ENCODE data around the gene ADM. TPM values are rescaled to one million over a fixed set of nuclear protein-coding genes. Genes with fewer than 3 reads are reported as not detected.
"Not testable (repeated sequence)": the region's sequence is repeated elsewhere in the genome, so short reads cannot be mapped to it uniquely, and the experiment has no call there.

ADM gene
- total and polyA plus RNA-seq, 2 experiments from 2014 or later = 74.1 to 90.3 TPM

DNA sequence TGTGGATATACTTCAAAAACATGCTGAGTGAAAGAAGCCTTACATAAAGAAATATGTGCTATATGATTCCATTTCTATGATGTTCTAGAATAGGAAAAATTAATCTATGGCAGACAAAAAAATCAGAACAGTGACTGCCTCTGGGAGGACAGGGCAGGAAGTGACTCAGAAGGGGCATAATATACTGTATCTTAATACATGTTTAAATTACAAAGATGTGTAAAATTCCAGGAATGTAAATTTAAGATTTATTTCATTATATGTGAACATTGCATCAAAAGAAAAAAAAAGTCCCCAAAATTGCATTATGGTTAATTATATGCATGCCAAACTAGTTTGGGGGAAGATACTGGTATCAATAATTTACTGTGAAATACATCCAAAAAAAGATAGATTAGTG lies 43.1 kb upstream of the ADM start:
- Histone ChIP-seq H4K20me1 (ENCODE audit: insufficient read depth, poor library complexity, severe bottlenecking) (no peaks in the 10 kb centered on the region), H3K4me2 (no peak overlapping the region)

GRCh38 chr11:10263929-10264328 lies 40.9 kb upstream of the ADM start:
- Histone ChIP-seq H3K9me3 (ENCODE audit: low read depth) (no peaks in the 10 kb centered on the region), H3K4me3 (no peak overlapping the region), H3K4me1 (ENCODE audit: insufficient read depth) (peaks cover 5% of the 10 kb centered on the region), H3K27me3 (no peaks in the 10 kb centered on the region), H3K9me2 (replicated peaks; ENCODE audit: insufficient read depth) (no peaks in the 10 kb centered on the region), H2AFZ (no peak overlapping the region), H4K20me1 (ENCODE audit: insufficient read depth, poor library complexity, severe bottlenecking) (no peaks in the 10 kb centered on the region), H3K36me3 (replicated peaks; ENCODE audit: insufficient read depth, low read depth) (no peaks in the 10 kb centered on the region), H3K79me2 (peaks cover 59% of the 10 kb centered on the region), H3K4me2 (no peak overlapping the region), H3K27ac (no peak overlapping the region)
- TF ChIP-seq EZH2 (IDR thresholded peaks at IDR 0.05; ENCODE audit: borderline replicate concordance) = no peak
- no peak for TF ChIP-seq CTCF (IDR thresholded peaks at IDR 0.05; ENCODE audit: poor library complexity)
- no peak for TF ChIP-seq EZH2phosphoT487 (IDR thresholded peaks at IDR 0.05; ENCODE audit: low read depth, severe bottlenecking, unreplicated experiment)
- no peak for DNase-seq (ENCODE audit: low spot score)

More for the DNA sequence above, 43.1 kb upstream of the ADM start:
- Histone ChIP-seq H3K79me2 (peaks cover 68% of the 10 kb centered on the region), H3K36me3 (replicated peaks; ENCODE audit: insufficient read depth, low read depth) (no peaks in the 10 kb centered on the region), H3K27ac (no peak overlapping the region), H3K9me3 (ENCODE audit: low read depth) (no peaks in the 10 kb centered on the region), H3K4me1 (ENCODE audit: insufficient read depth) (no peaks in the 10 kb centered on the region), H3K9me2 (replicated peaks; ENCODE audit: insufficient read depth) (no peaks in the 10 kb centered on the region), H3K4me3 (no peak overlapping the region), H2AFZ (no peak overlapping the region), H3K27me3 (no peaks in the 10 kb centered on the region)
- TF ChIP-seq CTCF (IDR thresholded peaks at IDR 0.05; ENCODE audit: poor library complexity) (no peak), EZH2phosphoT487 (IDR thresholded peaks at IDR 0.05; ENCODE audit: low read depth, severe bottlenecking, unreplicated experiment) (no peak), EZH2 (IDR thresholded peaks at IDR 0.05; ENCODE audit: borderline replicate concordance) (no peak)
- DNase-seq (ENCODE audit: low spot score) = no peak

- peaks cover 62% of the 10 kb centered on the region for H3K79me2 ChIP-seq
- H2AFZ ChIP-seq; H3K9me2 ChIP-seq (replicated peaks; ENCODE audit: insufficient read depth); H3K4me2 ChIP-seq; H3K27me3 ChIP-seq; H3K4me3 ChIP-seq; H3K4me1 ChIP-seq (ENCODE audit: insufficient read depth); H4K20me1 ChIP-seq (ENCODE audit: insufficient read depth, poor library complexity, severe bottlenecking); H3K9me3 ChIP-seq (ENCODE audit: low read depth); H3K36me3 ChIP-seq (replicated peaks; ENCODE audit: insufficient read depth, low read depth); DNase-seq (ENCODE audit: low spot score); H3K27ac ChIP-seq: not testable (repeated sequence)
- 94% methylated on average over 3 of the region's 3 CpGs for WGBS (ENCODE audit: low lambda C conversion rate, missing lambda C conversion rate)
Measured at GRCh38 chr11:10264716-10265115, 40.2 kb upstream of the ADM start.

DNA sequence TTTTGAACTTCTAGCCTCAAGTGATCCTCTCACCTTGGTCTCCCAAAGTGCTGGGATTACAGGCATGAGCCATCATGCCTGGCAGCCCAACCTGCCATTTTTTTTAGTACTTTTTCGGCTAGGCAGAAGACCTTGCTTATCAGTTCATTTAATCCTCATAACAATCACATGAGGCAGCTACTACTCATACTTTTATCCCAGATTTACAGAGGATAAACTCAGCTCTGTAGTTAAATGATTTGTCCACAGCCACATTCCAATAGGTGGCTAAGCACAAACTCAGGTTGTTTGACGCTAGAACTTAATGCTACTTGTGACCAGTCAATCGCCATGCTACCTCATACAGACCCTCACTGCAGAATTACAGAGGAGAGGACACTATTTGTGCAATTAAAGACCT lies 38.9 kb upstream of the ADM start:
- Histone ChIP-seq H3K4me1 (ENCODE audit: insufficient read depth) (peaks cover 5% of the 10 kb centered on the region), H4K20me1 (ENCODE audit: insufficient read depth, poor library complexity, severe bottlenecking) (no peaks in the 10 kb centered on the region), H3K4me2 (no peak overlapping the region), H3K79me2 (peaks cover 63% of the 10 kb centered on the region), H3K36me3 (replicated peaks; ENCODE audit: insufficient read depth, low read depth) (no peaks in the 10 kb centered on the region), H3K27ac (no peak overlapping the region), H3K9me2 (replicated peaks; ENCODE audit: insufficient read depth) (no peaks in the 10 kb centered on the region), H3K27me3 (no peaks in the 10 kb centered on the region), H3K9me3 (ENCODE audit: low read depth) (no peaks in the 10 kb centered on the region), H3K4me3 (no peak overlapping the region), H2AFZ (no peak overlapping the region)
- WGBS (ENCODE audit: low lambda C conversion rate, missing lambda C conversion rate) = 72% methylated on average over 3 of the region's 3 CpGs
- DNase-seq (ENCODE audit: low spot score) = no peak
- no peak for TF ChIP-seq EZH2 (IDR thresholded peaks at IDR 0.05; ENCODE audit: borderline replicate concordance)
- TF ChIP-seq CTCF (IDR thresholded peaks at IDR 0.05; ENCODE audit: poor library complexity) = no peak
- TF ChIP-seq EZH2phosphoT487 (IDR thresholded peaks at IDR 0.05; ENCODE audit: low read depth, severe bottlenecking, unreplicated experiment) = no peak
